ENCODE data around the gene MYBL2.
"Not testable (repeated sequence)": the region's sequence is repeated elsewhere in the genome, so short reads cannot be mapped to it uniquely, and the experiment has no call there.

MYBL2 gene

DNA sequence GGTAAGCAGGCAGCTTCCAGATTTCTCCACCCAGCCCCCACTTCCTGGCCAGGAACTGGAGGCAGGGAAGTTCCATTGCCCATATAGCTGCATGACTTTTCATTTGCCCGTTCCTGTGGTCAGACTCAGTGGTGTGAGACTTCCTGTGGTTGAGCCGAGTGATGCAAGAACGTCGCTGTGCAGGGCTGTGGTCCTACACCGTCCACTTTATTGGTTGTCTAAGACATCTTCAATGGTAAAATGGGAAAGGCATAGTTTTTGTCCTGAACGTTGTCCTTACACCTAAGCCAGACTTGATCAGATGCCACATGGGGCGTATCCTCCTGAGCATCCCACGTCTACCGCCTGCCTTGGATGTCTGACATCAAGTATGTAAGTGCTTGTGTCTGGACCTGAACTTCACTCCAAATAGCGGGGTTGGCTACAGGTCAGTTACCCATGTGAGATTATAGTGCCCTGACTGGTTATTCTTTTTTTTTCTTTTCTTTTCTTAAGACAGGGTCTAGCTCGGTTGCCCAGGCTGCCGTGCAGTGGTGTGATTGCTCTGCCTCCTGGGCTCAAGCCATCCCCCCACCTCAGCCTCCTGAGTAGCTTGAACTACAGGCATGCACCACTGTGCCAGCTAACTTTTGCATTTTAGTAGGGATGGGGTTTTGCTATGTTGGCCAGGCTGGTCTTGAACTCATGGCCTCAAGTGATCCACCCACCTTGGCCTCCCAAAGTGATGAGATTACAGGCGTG lies 85.8 kb downstream of the MYBL2 start:
- DNase-seq: peak; percentile 90

DNA sequence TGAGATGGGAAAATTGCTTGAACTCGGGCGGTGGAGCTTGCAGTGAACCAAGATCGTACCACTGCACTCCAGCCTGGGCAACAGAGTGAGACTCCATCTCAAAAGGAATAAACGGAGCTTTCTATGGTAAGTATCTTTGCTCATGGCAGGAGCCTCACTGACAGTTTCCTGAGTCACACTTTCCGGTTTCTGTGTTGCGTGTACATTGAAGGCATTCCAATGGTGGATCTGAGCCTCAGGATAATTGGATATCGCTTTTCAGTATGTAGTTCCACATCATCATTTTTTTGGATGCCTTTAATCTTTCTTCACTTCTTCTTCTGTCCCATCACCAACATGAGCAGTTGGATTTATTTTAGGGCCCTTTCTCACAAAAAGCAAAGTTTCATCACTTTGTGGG lies 88.5 kb downstream of the MYBL2 start:
- DNase-seq: no peak

DNA sequence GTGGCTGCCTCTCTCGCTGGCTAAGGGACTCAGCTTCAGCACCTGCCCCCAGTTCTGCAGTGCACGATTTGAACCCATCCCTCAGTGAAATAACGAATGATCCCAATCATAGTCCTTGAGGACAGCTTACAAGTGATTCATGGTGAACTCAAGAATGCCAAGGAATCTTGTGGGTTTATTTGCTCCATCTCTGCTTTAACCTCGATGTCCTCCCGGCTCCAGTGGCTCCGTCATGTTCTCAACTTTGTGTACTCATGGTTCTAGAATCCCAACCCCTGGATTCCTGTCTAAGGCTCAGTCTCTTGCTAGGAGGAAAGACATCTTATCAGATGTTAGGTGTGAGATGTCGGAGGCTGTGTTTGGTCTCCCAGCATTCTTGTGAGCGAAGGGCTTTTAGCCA lies 88.9 kb downstream of the MYBL2 start:
- DNase-seq: no peak

DNA sequence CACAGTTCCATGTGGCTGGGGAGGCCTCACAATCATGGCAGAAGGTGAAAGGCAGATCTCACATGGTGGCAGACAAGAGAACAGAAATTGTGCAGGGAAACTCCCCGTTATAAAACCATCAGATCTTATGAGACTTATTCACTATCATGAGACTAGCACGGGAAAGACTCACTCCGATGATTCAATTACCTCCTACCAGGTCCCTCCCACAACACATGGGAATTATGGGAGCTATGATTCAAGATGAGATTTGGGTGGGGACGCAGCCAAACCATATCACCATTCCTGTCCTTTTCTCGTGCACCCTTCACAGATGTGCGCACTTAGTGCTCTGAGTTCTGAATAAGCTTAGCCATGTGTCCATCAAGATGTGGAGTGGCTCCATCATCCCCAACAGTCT lies 91.0 kb downstream of the MYBL2 start:
- DNase-seq: not testable (repeated sequence)

DNA sequence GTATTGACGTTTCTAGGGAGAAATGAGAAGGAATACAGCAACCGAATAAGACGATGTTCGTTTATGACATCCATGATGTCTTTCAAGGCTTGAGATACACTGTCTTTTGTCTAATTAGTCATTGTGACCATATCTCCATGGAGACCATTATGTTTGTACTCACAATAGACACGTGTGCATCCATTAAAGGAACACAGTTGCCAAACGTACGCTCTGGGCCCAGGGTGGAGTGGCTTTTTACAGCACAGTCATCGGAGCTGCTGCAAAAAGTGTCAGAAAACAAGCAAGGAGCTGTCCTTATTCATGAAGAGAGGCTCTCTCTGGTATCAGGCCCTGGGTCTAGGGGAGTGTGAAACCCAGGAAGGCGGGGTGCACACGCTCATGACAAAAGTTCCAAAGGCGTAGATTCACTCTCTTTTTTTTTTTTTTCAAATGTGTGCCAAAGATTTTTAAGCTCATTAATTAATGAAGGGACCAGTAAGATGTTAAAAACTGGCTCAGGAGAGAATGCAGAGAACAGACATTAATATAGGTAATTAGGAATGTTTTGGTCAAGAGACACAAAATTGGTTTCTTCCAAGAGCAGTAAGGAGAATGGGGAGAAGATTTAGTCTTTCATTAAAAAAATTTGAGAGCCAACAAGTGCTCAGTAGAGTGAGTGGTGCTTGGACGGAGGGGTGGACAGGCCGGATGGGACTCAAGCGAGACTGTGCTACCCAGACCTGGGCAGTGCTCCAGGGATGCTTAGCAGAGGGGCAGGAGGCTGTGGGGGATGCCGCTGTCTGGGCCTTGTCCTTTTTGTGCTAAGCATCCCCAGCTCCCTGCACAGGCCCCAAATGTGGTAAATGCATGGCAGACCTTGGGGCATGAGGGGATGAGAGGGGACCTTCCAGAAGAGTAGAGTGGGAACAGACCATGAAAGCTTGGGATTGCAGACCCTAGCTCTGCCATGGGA lies 94.7 kb downstream of the MYBL2 start:
- DNase-seq: no peak

DNA sequence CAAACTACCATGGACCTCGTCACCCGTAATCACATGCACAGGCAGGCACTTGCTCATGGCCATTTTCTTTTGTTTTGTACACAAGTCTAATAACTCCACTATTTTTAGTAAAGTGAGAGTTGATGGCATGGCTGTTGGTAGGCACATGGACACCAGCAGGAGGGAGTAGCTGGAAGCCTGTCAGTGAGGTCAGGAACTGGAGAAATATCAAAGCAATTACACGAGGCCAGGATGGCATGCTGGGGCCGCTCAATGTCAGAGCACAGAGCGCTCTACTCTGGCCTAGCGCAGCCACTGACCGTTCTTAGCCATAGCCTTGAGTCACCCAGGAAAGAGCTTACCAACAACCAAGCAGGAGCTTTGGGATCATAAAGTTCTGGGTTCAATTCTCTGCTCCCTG lies 96.0 kb downstream of the MYBL2 start:
- no peak for DNase-seq

DNA sequence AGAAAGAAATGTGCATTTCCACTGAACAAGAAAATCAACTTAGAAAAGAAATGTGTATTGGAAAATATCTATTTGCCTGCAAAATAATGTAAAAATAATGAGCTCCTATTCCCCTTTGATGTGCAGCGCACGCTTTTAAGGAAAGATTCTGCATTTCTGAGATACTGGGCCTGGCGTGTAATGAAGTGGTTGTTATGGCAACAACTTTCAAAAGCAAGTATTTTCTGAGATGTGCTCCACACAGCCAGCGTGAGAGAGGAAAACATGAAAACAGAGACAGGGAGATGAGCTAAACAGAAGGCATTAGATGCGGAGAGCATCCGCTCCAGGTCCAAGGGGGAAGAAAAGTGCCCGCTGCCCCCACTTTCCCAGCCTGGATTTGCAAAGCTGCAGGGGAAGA lies 99.0 kb downstream of the MYBL2 start:
- DNase-seq: no peak
